NCI-H526 treated with DMSO at 0.1 percent for 48 hours (cell line): ENCODE data around the gene UTP11.
"Not testable (repeated sequence)": the region's sequence is repeated elsewhere in the genome, so short reads cannot be mapped to it uniquely, and the experiment has no call there.

Experiments used
- DNase-seq: peaks from one replicate; lab custom pipeline; 2025; lab: John Stamatoyannopoulos, UW

Gene UTP11

GRCh38 chr1:38012363-38013226 lies at the start of gene UTP11:
Gene UTP11, plus strand, starts transcription at chr1:38012734. Its CDS starts 69 bp downstream, at chr1:38012803.
- DNase-seq = peak; percentile 100

- not testable (repeated sequence) for DNase-seq
Measured at GRCh38 chr1:37964106-37964505, 48.4 kb upstream of the UTP11 start.

GRCh38 chr1:37965301-37965700 lies 47.2 kb upstream of the UTP11 start:
- no peak for DNase-seq

- not testable (repeated sequence) for DNase-seq
Measured at GRCh38 chr1:37973684-37974083, 38.9 kb upstream of the UTP11 start.

- DNase-seq = no peak
Measured at GRCh38 chr1:37974567-37974966, 38.0 kb upstream of the UTP11 start.

- peak; percentile 66 for DNase-seq
Measured at GRCh38 chr1:37975083-37975482, 37.5 kb upstream of the UTP11 start.

GRCh38 chr1:37978541-37978940 lies 34.0 kb upstream of the UTP11 start:
- DNase-seq = no peak

GRCh38 chr1:37983546-37983945 lies 29.0 kb upstream of the UTP11 start:
- DNase-seq = no peak

GRCh38 chr1:37987679-37988078 lies 24.9 kb upstream of the UTP11 start:
- DNase-seq = no peak

- no peak for DNase-seq
Measured at GRCh38 chr1:37989361-37989930, 23.1 kb upstream of the UTP11 start.

GRCh38 chr1:37994886-37995566 lies 17.5 kb upstream of the UTP11 start:
- no peak for DNase-seq

- DNase-seq = peak; percentile 66
Measured at GRCh38 chr1:37995751-37996345, 16.7 kb upstream of the UTP11 start.

GRCh38 chr1:37997256-37998088 lies 15.1 kb upstream of the UTP11 start:
- DNase-seq = no peak

- no peak for DNase-seq
Measured at GRCh38 chr1:37998089-37998808, 14.3 kb upstream of the UTP11 start.

GRCh38 chr1:37998913-37999429 lies 13.6 kb upstream of the UTP11 start:
- DNase-seq = no peak

GRCh38 chr1:37999430-38000232 lies 12.9 kb upstream of the UTP11 start:
- no peak for DNase-seq

- DNase-seq = no peak
Measured at GRCh38 chr1:38000233-38000528, 12.4 kb upstream of the UTP11 start.

GRCh38 chr1:38000529-38001455 lies 11.7 kb upstream of the UTP11 start:
- DNase-seq = no peak
